DMS79 (cell line): Measurements from ENCODE around the gene BCAN.

ENCODE experiments used
- DNase-seq: peaks from one replicate; lab custom pipeline; 2025; lab: John Stamatoyannopoulos, UW

BCAN gene

DNA sequence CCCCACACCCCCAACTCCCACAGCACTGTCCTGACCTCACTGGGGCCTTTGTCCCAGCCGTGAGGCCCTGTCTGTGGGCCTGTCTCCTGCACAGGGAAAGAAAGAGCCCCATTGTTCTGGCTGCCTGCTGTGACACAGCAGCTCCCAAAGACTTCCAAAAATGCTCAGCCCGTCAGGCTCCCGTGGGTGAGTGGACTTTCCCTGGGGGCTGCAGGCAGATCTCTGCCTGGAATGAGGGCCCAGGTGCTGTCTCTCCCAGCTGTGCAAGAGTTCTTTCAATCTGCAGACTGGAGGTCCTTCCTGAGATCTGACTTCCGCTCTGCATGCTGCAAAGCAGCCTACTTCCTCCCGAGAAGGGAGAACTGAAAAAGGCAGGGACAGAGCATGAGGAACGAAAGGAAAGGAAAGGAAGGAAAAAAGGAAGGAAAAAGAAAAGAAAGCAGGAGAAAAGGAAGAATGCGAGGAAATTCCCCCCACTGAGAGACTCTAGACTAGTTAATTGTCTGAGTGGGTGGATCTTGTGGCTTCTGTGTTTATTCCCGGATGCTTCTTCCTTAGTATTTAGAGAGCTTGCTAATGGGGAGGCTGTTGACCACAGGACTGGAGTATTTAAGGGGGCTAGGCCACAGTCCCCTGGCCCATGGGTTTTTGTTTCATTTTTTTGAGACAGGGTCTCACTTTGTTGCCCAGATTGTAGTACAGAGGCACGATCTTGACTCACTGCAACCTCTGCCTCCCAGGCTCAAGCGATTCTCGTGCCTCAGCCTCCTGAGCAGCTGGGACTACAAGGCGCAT, 20.3 kb downstream of the BCAN start:
- DNase-seq = no peak

DNA sequence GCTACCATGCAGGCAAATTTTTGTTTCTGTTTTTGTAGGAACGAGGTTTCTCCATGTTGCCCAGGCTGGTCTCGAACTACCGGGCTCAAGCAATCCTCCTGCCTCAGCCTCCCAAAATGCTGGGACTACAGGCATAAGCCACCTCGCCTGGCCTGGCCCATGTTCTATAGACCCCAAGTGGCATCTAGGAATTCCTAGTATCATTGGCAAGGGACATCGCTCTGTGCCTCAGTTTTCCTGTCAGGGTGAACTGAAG, 20.8 kb downstream of the BCAN start:
- no peak for DNase-seq

DNA sequence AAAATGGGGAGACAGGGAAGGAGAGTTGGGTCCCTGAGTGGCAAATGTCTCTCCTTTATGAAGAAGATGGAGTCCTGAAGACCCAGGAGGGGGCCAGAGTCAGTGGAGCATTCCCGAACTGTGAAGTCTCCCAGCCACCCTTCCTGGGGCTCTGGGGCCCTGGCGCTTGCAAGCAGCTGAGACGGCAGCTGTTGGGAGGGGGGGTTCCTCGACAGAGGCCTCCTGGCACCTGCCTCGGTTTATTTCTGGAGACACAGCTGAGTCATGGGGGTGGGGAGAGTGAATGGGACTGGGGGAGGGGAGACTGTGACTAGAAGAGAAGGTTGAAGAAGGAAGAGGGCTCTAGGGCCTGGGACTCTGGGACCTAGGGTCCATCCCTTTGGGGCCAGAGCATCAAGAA, 21.3 kb downstream of the BCAN start:
- no peak for DNase-seq

- DNase-seq = peak; percentile 29
Measured at GRCh38 chr1:156664046-156664766, 22.3 kb downstream of the BCAN start.

- peak; percentile 79 for DNase-seq
Measured at GRCh38 chr1:156664767-156665411, 23.0 kb downstream of the BCAN start.

- DNase-seq = no peak
Measured at GRCh38 chr1:156665539-156665938, 23.6 kb downstream of the BCAN start.

DNA sequence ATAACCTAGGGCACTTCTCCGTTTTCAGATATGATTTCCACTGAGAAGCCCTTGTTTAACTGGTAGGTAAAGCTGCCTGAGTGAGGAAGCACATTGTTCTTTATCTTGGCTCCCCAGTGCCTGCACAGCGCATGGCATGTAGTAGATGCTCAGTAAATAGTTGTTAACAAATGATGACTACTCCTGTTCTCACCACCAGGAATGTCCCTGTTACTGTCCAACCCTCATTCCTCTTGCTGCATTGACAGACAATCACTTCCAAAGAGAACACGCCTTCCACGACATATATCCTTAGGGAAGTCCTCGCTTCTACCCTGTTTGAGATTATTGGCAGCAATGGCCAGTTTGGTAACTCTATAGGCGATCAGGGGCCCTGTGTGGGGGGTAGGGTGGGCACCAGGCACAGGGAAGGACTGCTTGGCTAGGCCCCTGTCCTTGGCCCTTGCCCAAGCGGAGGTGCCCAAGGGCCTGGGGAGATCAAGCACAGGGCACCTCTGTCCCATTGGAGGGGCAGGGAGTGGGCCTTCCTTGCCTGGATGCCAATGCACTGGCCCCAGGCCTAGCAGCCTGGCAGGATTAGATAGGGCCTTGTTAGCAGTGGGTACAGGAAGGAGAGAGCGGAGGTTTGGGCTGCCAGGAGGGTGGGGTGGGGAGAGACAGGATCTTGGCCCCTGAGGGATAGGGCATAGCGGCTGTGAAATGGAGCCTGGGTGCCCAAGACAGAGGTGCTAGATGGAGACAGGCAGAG, 25.1 kb downstream of the BCAN start:
- no peak for DNase-seq

GRCh38 chr1:156667610-156667967, 25.7 kb downstream of the BCAN start:
- no peak for DNase-seq

- no peak for DNase-seq
Measured at GRCh38 chr1:156667968-156668709, 26.2 kb downstream of the BCAN start.

DNA sequence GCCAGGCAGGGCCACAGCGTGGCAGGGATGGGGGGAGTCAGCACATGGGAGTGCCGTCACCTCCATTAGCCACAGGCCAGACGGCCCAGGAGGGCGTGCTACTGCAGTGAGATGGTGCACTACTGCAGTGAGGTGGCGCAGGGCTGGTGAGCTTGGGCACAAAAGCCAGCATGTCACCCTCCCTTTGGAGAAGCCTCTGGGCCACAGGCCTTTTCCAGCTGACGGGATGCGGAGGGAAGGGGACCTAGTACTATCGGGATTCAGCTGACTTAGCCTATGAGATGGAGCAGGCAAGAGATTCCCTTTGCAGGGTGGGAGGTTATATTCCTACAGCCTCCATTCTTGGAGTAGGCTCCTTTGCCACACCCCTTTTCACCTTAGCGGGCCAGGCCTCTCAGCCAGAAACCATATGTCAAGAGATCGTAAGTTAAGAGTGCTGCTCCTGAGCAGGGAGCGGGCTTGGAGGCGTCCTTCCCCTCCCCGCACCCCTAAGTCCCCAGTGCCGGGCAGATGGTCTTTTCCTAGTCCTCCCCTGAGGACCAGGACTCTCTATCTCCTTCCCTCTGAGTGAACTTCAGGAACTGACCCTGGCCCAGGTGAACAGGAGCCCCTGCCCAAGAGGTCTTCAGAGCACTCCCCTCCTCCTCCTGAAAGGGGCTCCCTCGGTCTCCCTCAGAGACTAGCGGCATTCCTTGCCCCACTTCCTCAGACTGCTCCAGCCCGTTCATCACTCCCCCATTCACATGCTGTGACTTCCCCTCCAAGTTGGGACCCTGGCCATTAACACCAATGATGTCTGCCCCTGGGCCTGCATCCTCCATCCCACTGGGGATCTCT, 27.1 kb downstream of the BCAN start:
- DNase-seq = no peak

- DNase-seq = no peak
Measured at GRCh38 chr1:156669794-156670193, 27.9 kb downstream of the BCAN start.

GRCh38 chr1:156670359-156670758, 28.4 kb downstream of the BCAN start:
- no peak for DNase-seq

- DNase-seq = no peak
Measured at GRCh38 chr1:156670791-156671190, 28.9 kb downstream of the BCAN start.

DNA sequence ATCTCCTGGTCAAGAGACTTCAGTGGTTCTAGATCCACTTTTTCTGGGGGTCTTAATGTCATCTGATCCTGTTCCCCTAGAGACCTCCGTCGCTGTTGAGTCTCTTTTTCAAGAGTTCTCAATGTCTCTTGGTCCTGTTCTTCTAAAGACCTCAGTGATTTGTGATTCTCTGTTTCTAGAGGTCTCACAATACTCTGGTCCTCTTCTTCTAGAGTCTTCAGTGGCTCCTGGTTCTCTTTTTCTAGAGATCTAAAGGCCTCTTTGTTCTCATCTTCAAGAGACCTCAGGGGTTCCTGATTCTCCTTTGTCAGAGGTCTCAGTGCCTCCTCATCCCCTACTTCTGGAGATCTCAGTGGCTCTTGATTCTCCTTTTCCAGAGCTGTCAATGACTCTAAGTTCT, 29.9 kb downstream of the BCAN start:
- no peak for DNase-seq

GRCh38 chr1:156673387-156674121, 31.6 kb downstream of the BCAN start:
- DNase-seq = no peak

GRCh38 chr1:156675210-156676113, 33.5 kb downstream of the BCAN start:
- no peak for DNase-seq

GRCh38 chr1:156676114-156676819, 34.4 kb downstream of the BCAN start:
- DNase-seq = no peak

DNA sequence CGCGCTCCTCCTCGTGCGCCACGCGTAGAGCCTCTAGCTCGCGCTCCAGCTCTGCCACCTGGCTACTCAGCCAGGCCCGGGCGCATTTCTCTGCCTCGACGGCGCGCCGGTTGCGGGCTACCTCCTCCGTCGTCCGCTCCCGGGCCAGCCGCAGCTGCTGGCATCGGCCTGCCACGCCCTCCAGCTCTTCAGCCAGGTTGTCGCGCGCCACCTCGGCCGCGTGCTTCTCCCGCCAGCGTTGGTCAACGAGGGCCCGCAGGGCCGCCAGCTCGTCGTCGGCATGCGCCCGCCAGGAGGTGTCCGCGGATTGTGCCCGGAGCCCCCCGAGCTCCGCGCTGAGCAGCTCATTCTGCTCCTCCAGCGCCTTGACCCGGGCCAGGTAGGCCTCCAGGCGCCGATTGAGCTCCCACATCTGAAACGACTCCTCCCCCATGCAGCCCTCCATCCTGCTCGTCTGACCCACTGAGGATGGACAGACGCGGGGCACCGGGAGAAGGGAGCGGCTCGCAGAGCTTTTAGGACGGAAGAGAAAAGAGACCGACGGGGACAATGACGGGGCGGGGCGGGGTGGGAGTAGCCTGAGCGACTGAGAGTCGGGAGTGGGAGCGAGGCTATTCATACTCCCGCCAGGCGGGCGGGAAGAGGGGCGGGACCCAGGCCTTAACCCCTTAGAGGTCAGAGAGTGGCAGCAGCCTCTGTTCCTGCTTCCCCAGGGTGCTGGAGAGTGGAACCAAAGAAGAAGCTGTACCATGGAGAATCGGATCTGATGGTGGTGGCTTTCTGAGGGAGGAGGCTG, 35.1 kb downstream of the BCAN start, which contains the start of gene NES:
NES (minus strand) TSS at position 588 of the 796 bp plus-strand sequence; CDS start at position 445, 143 bp downstream.
- DNase-seq = no peak
